GM10248 (cell line): ENCODE data around the gene MED13L.

Experiments used
- CTCF ChIA-PET: fragments of 300-600 bp; sonication (Branson Sonifier 250); formaldehyde crosslinking; extraction: SDS; loops from one replicate; lab custom pipeline; 2021; ENCODE audit warnings: antibody characterized with exemption; lab: Yijun Ruan, JAX
- POLR2A ChIA-PET: fragments of 350-650 bp; sonication (Branson Sonifier 250); formaldehyde crosslinking; extraction: SDS; loops from one replicate; lab custom pipeline; 2020; ENCODE audit warnings: antibody characterized with exemption; lab: Yijun Ruan, JAX
- DNase-seq: peaks from one replicate; pipeline ENCODE4 v3.0.0; 2012; ENCODE audit errors: extremely low spot score
- TF ChIP-seq, protein P1 (sequence below): IDR thresholded peaks from 2 replicates; pipeline ENCODE4 v1.5.1; 2012; ENCODE audit warnings: mild to moderate bottlenecking, low read depth; ENCODE audit errors: extremely low read depth, missing control alignments, control extremely low read depth

The MED13L gene

GRCh38 chr12:116113398-116114130 lies 163.9 kb downstream of the MED13L start:
- ChIA-PET POLR2A (interaction anchor here (0.5 kb wide), 1 partner anchor 159 kb away, joined by 3 read pairs; no protein-coding TSS in a partner anchor), CTCF (no interaction called here)
- TF ChIP-seq, protein P1, sequence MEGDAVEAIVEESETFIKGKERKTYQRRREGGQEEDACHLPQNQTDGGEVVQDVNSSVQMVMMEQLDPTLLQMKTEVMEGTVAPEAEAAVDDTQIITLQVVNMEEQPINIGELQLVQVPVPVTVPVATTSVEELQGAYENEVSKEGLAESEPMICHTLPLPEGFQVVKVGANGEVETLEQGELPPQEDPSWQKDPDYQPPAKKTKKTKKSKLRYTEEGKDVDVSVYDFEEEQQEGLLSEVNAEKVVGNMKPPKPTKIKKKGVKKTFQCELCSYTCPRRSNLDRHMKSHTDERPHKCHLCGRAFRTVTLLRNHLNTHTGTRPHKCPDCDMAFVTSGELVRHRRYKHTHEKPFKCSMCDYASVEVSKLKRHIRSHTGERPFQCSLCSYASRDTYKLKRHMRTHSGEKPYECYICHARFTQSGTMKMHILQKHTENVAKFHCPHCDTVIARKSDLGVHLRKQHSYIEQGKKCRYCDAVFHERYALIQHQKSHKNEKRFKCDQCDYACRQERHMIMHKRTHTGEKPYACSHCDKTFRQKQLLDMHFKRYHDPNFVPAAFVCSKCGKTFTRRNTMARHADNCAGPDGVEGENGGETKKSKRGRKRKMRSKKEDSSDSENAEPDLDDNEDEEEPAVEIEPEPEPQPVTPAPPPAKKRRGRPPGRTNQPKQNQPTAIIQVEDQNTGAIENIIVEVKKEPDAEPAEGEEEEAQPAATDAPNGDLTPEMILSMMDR, result no peak
- DNase-seq, result no peak

- CTCF ChIA-PET, result interaction anchor here (1.0 to 1.2 kb wide), 4 partner anchors 9 to 129 kb away, joined by 3 to 4 read pairs (median 4); no protein-coding TSS in a partner anchor
- no peak for DNase-seq
- TF ChIP-seq, protein P1, result no peak
- POLR2A ChIA-PET, result no interaction called here
Measured at GRCh38 chr12:116106870-116107269, 170.6 kb downstream of the MED13L start.

DNA sequence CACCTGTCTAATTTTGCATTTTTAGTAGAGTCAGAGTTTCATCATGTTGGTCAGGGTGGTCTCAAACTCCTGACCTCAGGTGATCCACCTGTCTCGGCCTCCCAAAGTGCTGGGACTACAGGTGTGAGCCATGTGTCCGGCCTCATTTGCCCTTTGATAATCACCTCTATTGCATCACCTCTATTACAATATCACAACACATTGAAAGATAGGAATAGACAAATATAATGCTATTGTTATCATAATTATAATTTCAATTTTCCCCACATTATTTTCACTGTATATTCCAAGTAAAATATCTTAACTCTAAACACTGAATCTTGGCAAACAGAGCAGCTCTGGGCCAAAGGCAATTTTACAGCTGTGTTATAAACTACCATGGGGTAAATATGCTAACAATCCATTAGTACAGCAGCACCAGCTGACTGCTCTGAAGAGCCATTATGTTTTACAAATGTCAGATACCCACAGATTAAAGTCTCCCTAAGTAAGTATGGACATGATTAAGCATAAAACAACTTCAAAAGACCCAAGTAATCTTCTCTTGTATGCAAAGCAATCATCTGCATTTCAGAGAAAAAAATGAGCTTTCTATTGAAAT lies 173.2 kb downstream of the MED13L start:
- no peak for DNase-seq
- TF ChIP-seq, protein P1, result no peak
- CTCF ChIA-PET, result interaction anchor here (1.7 kb wide), 2 partner anchors 13 to 40 kb away, joined by 3 to 5 read pairs; no protein-coding TSS in a partner anchor
- POLR2A ChIA-PET, result no interaction called here

GRCh38 chr12:116101991-116102390 lies 175.5 kb downstream of the MED13L start:
- POLR2A ChIA-PET, result no interaction called here
- TF ChIP-seq, protein P1, result no peak
- CTCF ChIA-PET, result no interaction called here
- no peak for DNase-seq

- ChIA-PET POLR2A (no interaction called here), CTCF (interaction anchor here (1.0 to 2.0 kb wide), 5 partner anchors 9 to 41 kb away, joined by 3 to 6 read pairs (median 3); no protein-coding TSS in a partner anchor)
- no peak for DNase-seq
- TF ChIP-seq, protein P1, result no peak
Measured at GRCh38 chr12:116099652-116100432, 177.7 kb downstream of the MED13L start.

DNA sequence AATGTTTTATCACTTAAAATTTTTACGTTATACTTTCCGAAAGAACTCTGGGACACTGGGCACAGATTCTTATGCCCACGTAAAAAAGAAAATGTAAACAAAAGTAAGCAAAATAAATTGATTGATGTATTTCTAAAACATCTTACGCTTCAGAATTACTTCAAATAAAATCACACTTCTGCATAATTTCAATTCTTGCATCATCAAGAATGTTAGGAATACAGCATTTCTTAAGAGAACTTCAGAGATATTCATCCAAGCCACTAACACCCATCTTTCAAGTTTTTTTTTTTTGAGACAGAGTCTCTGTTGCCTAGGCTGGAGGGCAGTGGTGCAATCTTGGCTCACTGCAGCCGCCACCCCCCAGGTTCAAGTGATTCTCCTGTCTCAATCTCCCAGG lies 180.6 kb downstream of the MED13L start:
- DNase-seq, result no peak
- TF ChIP-seq, protein P1, result no peak
- ChIA-PET CTCF (no interaction called here), POLR2A (no interaction called here)
